Left lobe of liver (tissue), 2 donors: Measurements from ENCODE around the gene COG4. TPM values are rescaled to one million over a fixed set of nuclear protein-coding genes. Genes with fewer than 3 reads are reported as not detected.
A peak's percentile ranks its signal among the peaks of the same experiment; 100 is the strongest.
"Not testable (repeated sequence)": the region's sequence is repeated elsewhere in the genome, so short reads cannot be mapped to it uniquely, and the experiment has no call there.

ENCODE experiments used
- ATAC-seq: fragments of 200-7000 bp; cut with Tn5 transposase; one replicate; pipeline ENCODE4 v1.9.1; 2020; ENCODE audit warnings: mild to moderate bottlenecking, moderate library complexity
- DNase-seq: peaks from one replicate; pipeline ENCODE4 v3.0.0-alpha.2; 2020; ENCODE audit warnings: low spot score
- total RNA-seq: library from RNA; stranded (reverse); gene quantifications from one replicate; pipeline ENCODE4 v1.2.1, GENCODE V29; 2021
- donor health status: DM: no; HTN: no; CAD: no; lungs with moderate emphysema.
- donor health status: DM: no; HTN: yes; CAD: no.

COG4 gene
- total RNA-seq, 1 donor from 2014 or later = 31.2 TPM

- ATAC-seq = no peak
- no peak for DNase-seq
Measured at GRCh38 chr16:70457446-70458166, 65.7 kb downstream of the COG4 start.

- DNase-seq (no peak), ATAC-seq (no peak)
Measured at GRCh38 chr16:70455910-70456309, 67.4 kb downstream of the COG4 start.

GRCh38 chr16:70454222-70455034, 68.9 kb downstream of the COG4 start, which contains the start of gene FCSK:
FCSK (plus strand) TSS chr16:70454595; CDS start chr16:70463191, 8,596 bp downstream.
- peak; percentile 80 for DNase-seq
- ATAC-seq = peak; percentile 94

- DNase-seq (no peak), ATAC-seq (peak; percentile 38)
Measured at GRCh38 chr16:70453892-70454221, 69.5 kb downstream of the COG4 start.

- ATAC-seq = no peak
- no peak for DNase-seq
Measured at GRCh38 chr16:70453117-70453891, 70.0 kb downstream of the COG4 start.

GRCh38 chr16:70451004-70451340, 72.4 kb downstream of the COG4 start:
- not testable (repeated sequence) for ATAC-seq, DNase-seq

GRCh38 chr16:70450142-70451003, 73.0 kb downstream of the COG4 start:
- DNase-seq, ATAC-seq: not testable (repeated sequence)

GRCh38 chr16:70448075-70448474, 75.3 kb downstream of the COG4 start:
- ATAC-seq = no peak
- no peak for DNase-seq

GRCh38 chr16:70444249-70445063, 78.9 kb downstream of the COG4 start:
- no peak for DNase-seq
- ATAC-seq = no peak

- ATAC-seq (no peak), DNase-seq (no peak)
Measured at GRCh38 chr16:70442344-70442743, 81.0 kb downstream of the COG4 start.

GRCh38 chr16:70441406-70441990, 81.9 kb downstream of the COG4 start:
- DNase-seq = no peak
- ATAC-seq = no peak

- DNase-seq = no peak
- no peak for ATAC-seq
Measured at GRCh38 chr16:70440009-70440692, 83.2 kb downstream of the COG4 start.

- DNase-seq (peak; percentile 94), ATAC-seq (peak; percentile 98)
Measured at GRCh38 chr16:70438969-70439862, 84.1 kb downstream of the COG4 start, which contains the start of gene ST3GAL2. ST3GAL2 (minus strand) TSS chr16:70439100; CDS start chr16:70398530, 40,570 bp downstream.

GRCh38 chr16:70438585-70438968, 84.8 kb downstream of the COG4 start:
- DNase-seq (no peak), ATAC-seq (no peak)

GRCh38 chr16:70437582-70438557, 85.5 kb downstream of the COG4 start:
- no peak for DNase-seq
- ATAC-seq = no peak

GRCh38 chr16:70437017-70437581, 86.3 kb downstream of the COG4 start:
- no peak for ATAC-seq
- no peak for DNase-seq
